Measurements from ENCODE around the gene EMID1.

DNA sequence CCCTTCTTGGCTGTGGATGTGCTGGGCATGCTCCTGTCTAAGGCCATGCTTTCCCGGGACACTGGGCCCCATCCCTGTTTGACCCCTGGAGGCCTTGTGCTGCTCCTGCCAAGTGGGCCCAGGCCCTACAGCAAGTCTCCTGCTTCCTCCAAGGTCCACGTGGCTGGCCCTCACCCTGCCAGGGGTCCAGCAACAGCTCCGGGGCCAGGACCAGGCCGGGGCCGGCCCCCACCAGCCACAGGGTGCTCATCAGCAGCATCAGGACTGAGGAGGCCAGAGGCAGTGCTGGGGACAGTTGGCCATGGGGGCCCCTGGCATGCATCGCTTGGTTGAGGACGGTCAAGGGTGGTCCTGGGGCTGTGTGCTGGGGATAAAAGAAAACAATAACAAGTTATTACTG lies 59.6 kb downstream of the EMID1 start:
- TF ChIP-seq TAF1 (IDR thresholded peaks at IDR 0.05; ENCODE audit: low read depth) (no peak), EGR1 (IDR thresholded peaks at IDR 0.05) (no peak), CREB1 (IDR thresholded peaks at IDR 0.05; ENCODE audit: low read depth) (no peak), YY1 (IDR thresholded peaks at IDR 0.05; ENCODE audit: low read depth) (no peak), CEBPB (IDR thresholded peaks at IDR 0.05) (no peak), RAD21 (IDR thresholded peaks at IDR 0.05; ENCODE audit: low read depth) (no peak), NFIC (IDR thresholded peaks at IDR 0.05) (no peak), FOXM1 (IDR thresholded peaks at IDR 0.05; ENCODE audit: borderline replicate concordance, low read depth) (no peak), EP300 (IDR thresholded peaks at IDR 0.05; ENCODE audit: borderline replicate concordance) (no peak)
- TF ChIP-seq, protein P1, sequence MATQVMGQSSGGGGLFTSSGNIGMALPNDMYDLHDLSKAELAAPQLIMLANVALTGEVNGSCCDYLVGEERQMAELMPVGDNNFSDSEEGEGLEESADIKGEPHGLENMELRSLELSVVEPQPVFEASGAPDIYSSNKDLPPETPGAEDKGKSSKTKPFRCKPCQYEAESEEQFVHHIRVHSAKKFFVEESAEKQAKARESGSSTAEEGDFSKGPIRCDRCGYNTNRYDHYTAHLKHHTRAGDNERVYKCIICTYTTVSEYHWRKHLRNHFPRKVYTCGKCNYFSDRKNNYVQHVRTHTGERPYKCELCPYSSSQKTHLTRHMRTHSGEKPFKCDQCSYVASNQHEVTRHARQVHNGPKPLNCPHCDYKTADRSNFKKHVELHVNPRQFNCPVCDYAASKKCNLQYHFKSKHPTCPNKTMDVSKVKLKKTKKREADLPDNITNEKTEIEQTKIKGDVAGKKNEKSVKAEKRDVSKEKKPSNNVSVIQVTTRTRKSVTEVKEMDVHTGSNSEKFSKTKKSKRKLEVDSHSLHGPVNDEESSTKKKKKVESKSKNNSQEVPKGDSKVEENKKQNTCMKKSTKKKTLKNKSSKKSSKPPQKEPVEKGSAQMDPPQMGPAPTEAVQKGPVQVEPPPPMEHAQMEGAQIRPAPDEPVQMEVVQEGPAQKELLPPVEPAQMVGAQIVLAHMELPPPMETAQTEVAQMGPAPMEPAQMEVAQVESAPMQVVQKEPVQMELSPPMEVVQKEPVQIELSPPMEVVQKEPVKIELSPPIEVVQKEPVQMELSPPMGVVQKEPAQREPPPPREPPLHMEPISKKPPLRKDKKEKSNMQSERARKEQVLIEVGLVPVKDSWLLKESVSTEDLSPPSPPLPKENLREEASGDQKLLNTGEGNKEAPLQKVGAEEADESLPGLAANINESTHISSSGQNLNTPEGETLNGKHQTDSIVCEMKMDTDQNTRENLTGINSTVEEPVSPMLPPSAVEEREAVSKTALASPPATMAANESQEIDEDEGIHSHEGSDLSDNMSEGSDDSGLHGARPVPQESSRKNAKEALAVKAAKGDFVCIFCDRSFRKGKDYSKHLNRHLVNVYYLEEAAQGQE (IDR thresholded peaks at IDR 0.05; ENCODE audit: low read depth): no peak
- TF ChIP-seq, protein P2, sequence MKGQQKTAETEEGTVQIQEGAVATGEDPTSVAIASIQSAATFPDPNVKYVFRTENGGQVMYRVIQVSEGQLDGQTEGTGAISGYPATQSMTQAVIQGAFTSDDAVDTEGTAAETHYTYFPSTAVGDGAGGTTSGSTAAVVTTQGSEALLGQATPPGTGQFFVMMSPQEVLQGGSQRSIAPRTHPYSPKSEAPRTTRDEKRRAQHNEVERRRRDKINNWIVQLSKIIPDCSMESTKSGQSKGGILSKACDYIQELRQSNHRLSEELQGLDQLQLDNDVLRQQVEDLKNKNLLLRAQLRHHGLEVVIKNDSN (IDR thresholded peaks at IDR 0.05): no peak

Measured in Ishikawa (cell line).